Tibial nerve (tissue), 4 donors: Measurements from ENCODE around the gene TBC1D22A. TPM values are rescaled to one million over a fixed set of nuclear protein-coding genes. Genes with fewer than 3 reads are reported as not detected.
"Not testable (repeated sequence)": the region's sequence is repeated elsewhere in the genome, so short reads cannot be mapped to it uniquely, and the experiment has no call there.

Experiments
- DNase-seq, 2 donors: peaks; one replicate each; pipeline ENCODE4 v3.0.0-alpha.2; 2019; ENCODE audit warnings: low spot score in 2 of 2
- H3K27ac ChIP-seq, 4 donors: fragments of 200-600 bp; sonication (generic) in 3 of 4; one replicate each; pipeline ENCODE4 v1.5.1; 2017 to 2019; ENCODE audit warnings: mild to moderate bottlenecking in 1 of 4
- H3K27me3 ChIP-seq, 2 donors: fragments of 200-600 bp; sonication (generic) in 1 of 2; one replicate each; pipeline versions ENCODE4 v1.5.1 to v1.6.0; 2017 to 2019
- H3K36me3 ChIP-seq, 3 donors: fragments of 200-600 bp; sonication (generic); one replicate each; pipeline ENCODE4 v1.5.1; 2018 to 2019
- H3K4me1 ChIP-seq, 4 donors: fragments of 200-600 bp; sonication (generic) in 3 of 4; one replicate each; pipeline ENCODE4 v1.5.1; 2017 to 2019
- H3K4me3 ChIP-seq, 4 donors: fragments of 200-600 bp; sonication (generic) in 3 of 4; one replicate each; pipeline ENCODE4 v1.5.1; 2017 to 2019; ENCODE audit warnings: mild to moderate bottlenecking in 1 of 4, moderate library complexity in 1 of 4
- H3K9me3 ChIP-seq, 4 donors: fragments of 200-600 bp; sonication (generic) in 3 of 4; one replicate each; pipeline ENCODE4 v1.5.1; 2017 to 2019
- CTCF ChIP-seq, 5 experiments: fragments of 200-600 bp in 3 of 5; fragments of 450-650 bp in 2 of 5; sonication (generic) in 3 of 5; IDR thresholded peaks; one replicate each; pipeline ENCODE4 v1.5.1; 2016 to 2019; ENCODE audit warnings: antibody characterized with exemption in 5 of 5, mild to moderate bottlenecking in 3 of 5, moderate library complexity in 2 of 5
- EP300 ChIP-seq, 2 donors: sonication (generic); formaldehyde crosslinking; IDR thresholded peaks; one replicate each; pipeline ENCODE4 v1.6.1; 2017; ENCODE audit warnings: antibody characterized with exemption in 2 of 2, mild to moderate bottlenecking in 1 of 2
- POLR2A ChIP-seq, 2 donors: fragments of 450-650 bp; IDR thresholded peaks; one replicate each; pipeline ENCODE4 v1.6.1; 2017; ENCODE audit warnings: antibody characterized with exemption in 2 of 2, mild to moderate bottlenecking in 2 of 2, moderate library complexity in 2 of 2
- WGBS, 2 donors: methylation state at CpG; one replicate each; pipeline ENCODE4 v1.1.5; 2018; 5-methylcytosine and 5-hydroxymethylcytosine counted together
- total RNA-seq, 4 donors: library from RNA; depleted of rRNA; stranded (reverse); fragments of >200 nt; gene quantifications; one replicate each; pipeline ENCODE4 v1.1.0, GENCODE V29; 2016

Gene TBC1D22A
- total RNA-seq, 4 donors from 2014 or later: 27.3 to 35.4 (median 29.3) TPM

GRCh38 chr22:46813816-46814597 is 51.6 kb downstream of the TBC1D22A start:
- Histone ChIP-seq H3K27me3 (no peaks in the 10 kb centered on the region), H3K4me3 (no peak overlapping the region), H3K4me1 (peaks cover 0 to 20% (median 3%) of the 10 kb centered on the region in 4 donors), H3K27ac (no peak overlapping the region), H3K9me3 (no peaks in the 10 kb centered on the region), H3K36me3 (peaks cover 0 to 10% (median 0%) of the 10 kb centered on the region in 3 donors)
- no peak for DNase-seq
- WGBS, 2 donors: 80 to 85% methylated on average over 9 of the region's 9 CpGs
- no peak for TF ChIP-seq CTCF (IDR thresholded peaks at IDR 0.05)
- TF ChIP-seq EP300 (IDR thresholded peaks at IDR 0.05): no peak
- TF ChIP-seq POLR2A (IDR thresholded peaks at IDR 0.05): no peak

GRCh38 chr22:46815132-46815531 is 52.7 kb downstream of the TBC1D22A start:
- H3K27ac ChIP-seq: no peak overlapping the region
- DNase-seq: no peak
- H3K4me3 ChIP-seq: no peak overlapping the region
- WGBS, 2 donors: 87 to 90% methylated on average over 12 of the region's 12 CpGs
- no peaks in the 10 kb centered on the region for H3K27me3 ChIP-seq
- H3K36me3 ChIP-seq: no peaks in the 10 kb centered on the region
- no peak for TF ChIP-seq EP300 (IDR thresholded peaks at IDR 0.05)
- TF ChIP-seq POLR2A (IDR thresholded peaks at IDR 0.05): no peak
- no peak for TF ChIP-seq CTCF (IDR thresholded peaks at IDR 0.05)
- H3K9me3 ChIP-seq: no peaks in the 10 kb centered on the region
- peaks cover 0 to 20% (median 3%) of the 10 kb centered on the region in 4 donors for H3K4me1 ChIP-seq

- Histone ChIP-seq H3K9me3 (peaks cover 0 to 2% (median 0%) of the 10 kb centered on the region in 4 donors), H3K4me1 (peaks cover 0 to 20% (median 3%) of the 10 kb centered on the region in 4 donors), H3K27ac (peak overlapping the region in 3 of 4 donors; percentile 17 to 64 (median 54)), H3K36me3 (no peaks in the 10 kb centered on the region), H3K27me3 (no peaks in the 10 kb centered on the region), H3K4me3 (no peak overlapping the region)
- WGBS, 2 donors: 79% methylated on average over 5 of the region's 5 CpGs
- TF ChIP-seq CTCF (IDR thresholded peaks at IDR 0.05) (no peak), EP300 (IDR thresholded peaks at IDR 0.05) (no peak), POLR2A (IDR thresholded peaks at IDR 0.05) (no peak)
- DNase-seq: no peak
Observed at GRCh38 chr22:46815559-46815895, 53.1 kb downstream of the TBC1D22A start.

GRCh38 chr22:46815896-46816731 is 53.7 kb downstream of the TBC1D22A start:
- Histone ChIP-seq H3K4me3 (no peak overlapping the region), H3K27me3 (no peaks in the 10 kb centered on the region), H3K27ac (peak overlapping the region in 3 of 4 donors; percentile 17 to 64 (median 54)), H3K9me3 (peaks cover 0 to 5% (median 0%) of the 10 kb centered on the region in 4 donors), H3K4me1 (peaks cover 0 to 20% (median 3%) of the 10 kb centered on the region in 4 donors), H3K36me3 (no peaks in the 10 kb centered on the region)
- WGBS, 2 donors: 70 to 82% methylated on average over 14 to 15 of the region's 15 CpGs
- DNase-seq: no peak
- TF ChIP-seq POLR2A (IDR thresholded peaks at IDR 0.05) (no peak), EP300 (IDR thresholded peaks at IDR 0.05) (no peak), CTCF (IDR thresholded peaks at IDR 0.05) (no peak)

GRCh38 chr22:46817390-46817789 is 54.9 kb downstream of the TBC1D22A start:
- 79 to 97% methylated on average over 4 of the region's 4 CpGs for WGBS, 2 donors
- H3K9me3 ChIP-seq, H3K4me3 ChIP-seq: not testable (repeated sequence)

More at GRCh38 chr22:46817390-46817789, 54.9 kb downstream of the TBC1D22A start:
- H3K36me3 ChIP-seq, H3K27ac ChIP-seq, DNase-seq, H3K27me3 ChIP-seq: not testable (repeated sequence)
- H3K4me1 ChIP-seq: peaks cover 0 to 20% (median 3%) of the 10 kb centered on the region in 4 donors
